NCI-H2029 treated with DMSO at 0.1 percent for 48 hours (cell line): Measurements from ENCODE around the gene HBE1.
"Not testable (repeated sequence)": the region's sequence is repeated elsewhere in the genome, so short reads cannot be mapped to it uniquely, and the experiment has no call there.

Source experiments
- DNase-seq: peaks from one replicate; lab custom pipeline; 2025; lab: John Stamatoyannopoulos, UW

HBE1 gene

GRCh38 chr11:5285703-5286340, 16.1 kb upstream of the HBE1 start:
- no peak for DNase-seq

GRCh38 chr11:5284637-5285036, 14.9 kb upstream of the HBE1 start:
- DNase-seq: no peak

GRCh38 chr11:5283882-5284281, 14.1 kb upstream of the HBE1 start:
- DNase-seq: no peak

- DNase-seq: no peak
Observed at GRCh38 chr11:5283086-5283485, 13.3 kb upstream of the HBE1 start.

- DNase-seq: no peak
Observed at GRCh38 chr11:5282628-5283027, 12.9 kb upstream of the HBE1 start.

GRCh38 chr11:5281596-5281995, 11.9 kb upstream of the HBE1 start:
- no peak for DNase-seq

- no peak for DNase-seq
Observed at GRCh38 chr11:5280582-5281102, 10.9 kb upstream of the HBE1 start.

GRCh38 chr11:5279471-5280090, 9.8 kb upstream of the HBE1 start:
- DNase-seq: no peak

GRCh38 chr11:5277807-5278382, 8.2 kb upstream of the HBE1 start:
- DNase-seq: no peak

GRCh38 chr11:5276697-5277096, 7.0 kb upstream of the HBE1 start:
- DNase-seq: no peak

- no peak for DNase-seq
Observed at GRCh38 chr11:5275369-5276110, 5.8 kb upstream of the HBE1 start.

GRCh38 chr11:5274395-5274794, 4.7 kb upstream of the HBE1 start:
- no peak for DNase-seq

- DNase-seq: no peak
Observed at GRCh38 chr11:5272395-5273017, 2.8 kb upstream of the HBE1 start.

- no peak for DNase-seq
Observed at GRCh38 chr11:5267033-5267563, 2.6 kb downstream of the HBE1 start.

- DNase-seq: no peak
Observed at GRCh38 chr11:5266609-5267008, 3.1 kb downstream of the HBE1 start.

- DNase-seq: no peak
Observed at GRCh38 chr11:5265832-5266231, 3.9 kb downstream of the HBE1 start.

- DNase-seq: no peak
Observed at GRCh38 chr11:5258543-5259262, 11.0 kb downstream of the HBE1 start.

- DNase-seq: no peak
Observed at GRCh38 chr11:5257296-5257695, 12.4 kb downstream of the HBE1 start.

- DNase-seq: not testable (repeated sequence)
Observed at GRCh38 chr11:5254646-5255413, 14.9 kb downstream of the HBE1 start, which contains the start of gene HBG2. TSS of gene HBG2 (minus strand) at chr11:5254781. CDS start at chr11:5254728, 53 bp downstream.

- DNase-seq: not testable (repeated sequence)
Observed at GRCh38 chr11:5254023-5254422, 15.7 kb downstream of the HBE1 start.
